ENCODE measurements around the gene CTNNA2. TPM values are rescaled to one million over a fixed set of nuclear protein-coding genes. Genes with fewer than 3 reads are reported as not detected.

The CTNNA2 gene
- total RNA-seq, 6 experiments from 2014 or later: 0.44 TPM; not detected in 5

DNA sequence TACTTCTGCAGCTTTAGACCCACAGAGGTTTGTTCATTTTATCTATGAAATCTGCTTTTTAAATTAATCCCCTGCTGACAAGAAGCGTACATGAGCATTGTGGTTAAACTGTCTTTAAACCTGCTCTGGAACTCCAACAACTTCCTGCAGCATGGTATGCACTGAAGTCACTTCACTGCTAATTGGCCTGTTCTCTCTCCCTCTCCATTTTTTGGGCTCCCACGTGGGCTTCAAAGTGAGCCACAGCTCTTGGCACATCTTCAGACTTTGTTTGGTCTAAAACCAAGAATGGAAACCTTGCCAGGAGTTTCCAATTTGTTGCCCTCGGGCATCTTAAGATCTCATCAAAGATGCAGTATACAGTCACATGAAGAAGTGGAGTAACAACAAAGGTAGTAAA lies 480.3 kb downstream of the CTNNA2 start:
- no peak for DNase-seq
- intact Hi-C loops (cut with DNase I): no loop called here
- H3K27ac ChIP-seq: no peak overlapping the region
- no peak for TF ChIP-seq POLR2A (IDR thresholded peaks at IDR 0.05)
- TF ChIP-seq, protein P1, sequence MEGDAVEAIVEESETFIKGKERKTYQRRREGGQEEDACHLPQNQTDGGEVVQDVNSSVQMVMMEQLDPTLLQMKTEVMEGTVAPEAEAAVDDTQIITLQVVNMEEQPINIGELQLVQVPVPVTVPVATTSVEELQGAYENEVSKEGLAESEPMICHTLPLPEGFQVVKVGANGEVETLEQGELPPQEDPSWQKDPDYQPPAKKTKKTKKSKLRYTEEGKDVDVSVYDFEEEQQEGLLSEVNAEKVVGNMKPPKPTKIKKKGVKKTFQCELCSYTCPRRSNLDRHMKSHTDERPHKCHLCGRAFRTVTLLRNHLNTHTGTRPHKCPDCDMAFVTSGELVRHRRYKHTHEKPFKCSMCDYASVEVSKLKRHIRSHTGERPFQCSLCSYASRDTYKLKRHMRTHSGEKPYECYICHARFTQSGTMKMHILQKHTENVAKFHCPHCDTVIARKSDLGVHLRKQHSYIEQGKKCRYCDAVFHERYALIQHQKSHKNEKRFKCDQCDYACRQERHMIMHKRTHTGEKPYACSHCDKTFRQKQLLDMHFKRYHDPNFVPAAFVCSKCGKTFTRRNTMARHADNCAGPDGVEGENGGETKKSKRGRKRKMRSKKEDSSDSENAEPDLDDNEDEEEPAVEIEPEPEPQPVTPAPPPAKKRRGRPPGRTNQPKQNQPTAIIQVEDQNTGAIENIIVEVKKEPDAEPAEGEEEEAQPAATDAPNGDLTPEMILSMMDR (IDR thresholded peaks at IDR 0.05): no peak
- no peak for ATAC-seq
- H3K36me3 ChIP-seq: no peaks in the 10 kb centered on the region
- H3K4me3 ChIP-seq: no peak overlapping the region
- H3K4me1 ChIP-seq: no peaks in the 10 kb centered on the region
- WGBS (ENCODE audit: insufficient coverage, low coverage, low lambda C conversion rate, missing lambda C conversion rate): 25% methylated on average over 3 of the region's 3 CpGs
- H3K9me3 ChIP-seq: no peaks in the 10 kb centered on the region
- no peaks in the 10 kb centered on the region for H3K27me3 ChIP-seq

DNA sequence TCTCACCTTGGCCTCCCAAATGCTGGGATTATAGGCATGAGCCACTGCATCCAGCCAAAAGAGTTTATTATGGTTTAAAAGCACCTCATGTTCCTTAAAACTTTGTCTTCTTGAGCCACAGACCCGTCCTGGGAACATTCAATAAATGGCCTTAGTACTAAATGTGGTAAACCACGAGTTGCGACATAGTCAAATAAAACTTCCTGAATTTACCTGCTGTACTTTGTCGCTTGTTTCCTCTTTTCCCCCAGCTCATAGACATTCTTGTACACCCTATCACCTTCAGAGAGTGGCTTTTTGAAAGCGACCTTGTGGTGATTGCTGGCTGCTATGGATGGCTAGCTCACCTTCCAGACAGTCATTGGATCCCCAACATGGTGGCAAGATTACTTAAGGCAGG lies 481.3 kb downstream of the CTNNA2 start:
- Histone ChIP-seq H3K27ac (no peak overlapping the region), H3K4me3 (no peak overlapping the region), H3K36me3 (no peaks in the 10 kb centered on the region), H3K4me1 (no peaks in the 10 kb centered on the region), H3K9me3 (no peaks in the 10 kb centered on the region), H3K27me3 (no peaks in the 10 kb centered on the region)
- intact Hi-C loops (cut with DNase I): no loop called here
- no peak for DNase-seq
- TF ChIP-seq, protein P1 (IDR thresholded peaks at IDR 0.05): no peak
- TF ChIP-seq POLR2A (IDR thresholded peaks at IDR 0.05): no peak
- peak in 3 of 4 donors; percentile 65 to 86 (median 75) for ATAC-seq
- WGBS (ENCODE audit: insufficient coverage, low coverage, low lambda C conversion rate, missing lambda C conversion rate): 33% methylated on average over 5 of the region's 5 CpGs

DNA sequence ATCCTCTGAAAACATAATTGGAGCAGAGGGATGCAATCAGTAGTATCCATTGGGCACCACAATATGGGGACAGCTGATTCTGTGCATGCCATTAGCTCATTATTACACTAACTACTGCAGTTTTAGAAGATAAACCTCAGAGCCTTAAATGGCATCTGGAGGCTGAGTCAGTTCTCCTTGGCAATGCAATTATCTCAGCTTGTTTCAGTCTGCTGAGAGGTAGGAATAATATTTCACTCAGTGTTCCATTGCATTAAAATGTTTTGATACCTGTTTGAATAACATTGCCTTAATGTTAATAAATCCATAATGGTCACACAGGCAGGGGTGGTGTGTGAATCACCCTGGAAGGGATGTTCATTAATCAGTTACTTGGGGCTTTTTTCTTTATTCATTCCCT lies 482.1 kb downstream of the CTNNA2 start:
- H3K4me3 ChIP-seq: no peak overlapping the region
- no peak overlapping the region for H3K27ac ChIP-seq
- DNase-seq: no peak
- intact Hi-C loops (cut with DNase I): no loop called here
- H3K4me1 ChIP-seq: no peaks in the 10 kb centered on the region
- no peaks in the 10 kb centered on the region for H3K36me3 ChIP-seq
- H3K9me3 ChIP-seq: no peaks in the 10 kb centered on the region
- no peak for TF ChIP-seq POLR2A (IDR thresholded peaks at IDR 0.05)
- TF ChIP-seq, protein P1 (IDR thresholded peaks at IDR 0.05): no peak
- no peaks in the 10 kb centered on the region for H3K27me3 ChIP-seq
- ATAC-seq: no peak

DNA sequence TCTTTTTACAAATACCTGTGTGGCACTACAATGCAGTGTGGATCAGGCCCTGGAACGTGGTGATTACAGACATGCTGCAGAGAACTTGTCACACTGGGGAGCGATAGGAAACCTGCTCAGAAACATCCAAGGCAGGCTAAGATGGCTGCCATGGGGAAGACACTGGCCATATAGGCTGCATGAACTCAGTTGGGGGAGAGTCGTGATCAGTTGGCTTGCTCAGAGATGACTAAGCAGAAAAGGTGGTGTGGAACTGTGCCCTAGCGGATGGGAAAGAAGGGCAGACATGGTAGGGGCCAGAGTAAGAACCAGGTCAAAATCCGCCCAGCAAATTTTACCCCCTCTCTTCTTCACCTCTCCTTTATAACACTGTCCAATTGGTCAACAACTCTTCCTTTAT lies 483.9 kb downstream of the CTNNA2 start:
- 63% methylated on average over 4 of the region's 5 CpGs for WGBS (ENCODE audit: insufficient coverage, low coverage, low lambda C conversion rate, missing lambda C conversion rate)
- H3K36me3 ChIP-seq: no peaks in the 10 kb centered on the region
- no peaks in the 10 kb centered on the region for H3K4me1 ChIP-seq
- DNase-seq (no peak), ATAC-seq (no peak)
- H3K27me3 ChIP-seq: no peaks in the 10 kb centered on the region
- intact Hi-C loops (cut with DNase I): no loop called here
- no peaks in the 10 kb centered on the region for H3K9me3 ChIP-seq
- no peak overlapping the region for H3K4me3 ChIP-seq
- no peak for TF ChIP-seq POLR2A (IDR thresholded peaks at IDR 0.05)
- TF ChIP-seq, protein P1 (IDR thresholded peaks at IDR 0.05): no peak
- H3K27ac ChIP-seq: no peak overlapping the region

DNA sequence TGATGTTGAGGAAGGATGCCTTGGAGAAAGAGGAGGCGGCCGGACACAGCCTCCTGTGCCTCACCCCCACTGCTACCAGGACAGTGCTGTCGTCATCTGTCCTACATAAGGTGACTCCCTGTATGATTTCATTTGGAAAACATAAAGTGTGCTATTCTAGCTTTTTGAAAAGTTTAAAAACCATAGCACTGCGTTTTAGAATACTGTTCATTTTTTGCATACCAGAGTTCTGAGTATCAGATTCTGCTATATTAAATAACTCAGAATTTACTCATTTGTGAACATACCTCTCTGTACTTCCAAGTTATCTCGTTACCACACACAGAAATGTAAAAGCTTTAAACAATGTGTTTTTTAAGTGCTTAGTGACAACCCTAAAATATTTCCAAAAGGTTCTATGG lies 488.9 kb downstream of the CTNNA2 start:
- intact Hi-C loops (cut with DNase I): no loop called here
- TF ChIP-seq, protein P1 (IDR thresholded peaks at IDR 0.05): no peak
- TF ChIP-seq POLR2A (IDR thresholded peaks at IDR 0.05): no peak
- no peak for DNase-seq
- H3K4me1 ChIP-seq: no peaks in the 10 kb centered on the region
- WGBS (ENCODE audit: insufficient coverage, low coverage, low lambda C conversion rate, missing lambda C conversion rate): 56% methylated on average over 5 of the region's 5 CpGs
- no peak overlapping the region for H3K27ac ChIP-seq
- no peaks in the 10 kb centered on the region for H3K9me3 ChIP-seq
- no peaks in the 10 kb centered on the region for H3K27me3 ChIP-seq
- no peaks in the 10 kb centered on the region for H3K36me3 ChIP-seq
- no peak overlapping the region for H3K4me3 ChIP-seq
- no peak for ATAC-seq

Data from right lobe of liver (tissue), 6 donors.